Heart left ventricle (tissue), 16 donors: ENCODE measurements around the gene FAM241A. TPM values are rescaled to one million over a fixed set of nuclear protein-coding genes. Genes with fewer than 3 reads are reported as not detected.
"Not testable (repeated sequence)": the region's sequence is repeated elsewhere in the genome, so short reads cannot be mapped to it uniquely, and the experiment has no call there.

ENCODE experiments used
- ATAC-seq, 4 donors: fragments of 200-7000 bp; cut with Tn5 transposase; one replicate each; pipeline ENCODE4 v1.9.1; 2020 to 2022; ENCODE audit warnings: moderate library complexity in 4 of 4, mild to moderate bottlenecking in 3 of 4, moderate number of reproducible peaks in 1 of 4
- DNase-seq, 5 donors: peaks; one replicate each; pipeline ENCODE4 v3.0.0-alpha.2; 2020
- H3K27ac ChIP-seq, 12 donors: fragments of 200-600 bp; sonication (generic) in 4 of 12; one replicate each; pipeline versions ENCODE4 v1.5.0 to v1.8.0; 2016 to 2022; ENCODE audit warnings: mild to moderate bottlenecking in 2 of 12
- H3K27me3 ChIP-seq, 9 donors: fragments of 200-600 bp; sonication (generic) in 2 of 9; one replicate each; pipeline versions ENCODE4 v1.5.1 to v1.8.0; 2016 to 2022; ENCODE audit warnings: mild to moderate bottlenecking in 3 of 9
- H3K36me3 ChIP-seq, 9 donors: fragments of 200-600 bp; sonication (generic) in 2 of 9; one replicate each; pipeline versions ENCODE4 v1.5.0 to v1.8.0; 2018 to 2022; ENCODE audit warnings: mild to moderate bottlenecking in 2 of 9
- H3K4me1 ChIP-seq, 12 donors: fragments of 200-600 bp; sonication (generic) in 4 of 12; one replicate each; pipeline versions ENCODE4 v1.5.0 to v1.8.0; 2016 to 2022; ENCODE audit warnings: mild to moderate bottlenecking in 3 of 12
- H3K4me3 ChIP-seq, 12 donors: fragments of 200-600 bp; sonication (generic) in 4 of 12; one replicate each; pipeline versions ENCODE4 v1.5.0 to v1.8.0; 2017 to 2022; ENCODE audit warnings: mild to moderate bottlenecking in 9 of 12, moderate library complexity in 4 of 12
- H3K9me3 ChIP-seq, 12 donors: fragments of 200-600 bp; sonication (generic) in 4 of 12; one replicate each; pipeline versions ENCODE4 v1.5.0 to v1.8.0; 2016 to 2022; ENCODE audit warnings: mild to moderate bottlenecking in 1 of 12
- CTCF ChIP-seq, 12 donors: fragments of 200-600 bp; sonication (generic) in 4 of 12; IDR thresholded peaks; one replicate each; pipeline versions ENCODE4 v1.5.0 to v1.8.0; 2018 to 2022; ENCODE audit warnings: antibody characterized with exemption in 12 of 12, mild to moderate bottlenecking in 5 of 12
- POLR2A ChIP-seq, 2 donors: fragments of 450-650 bp; IDR thresholded peaks; one replicate each; pipeline ENCODE4 v1.6.1; 2017; ENCODE audit warnings: antibody characterized with exemption in 2 of 2, mild to moderate bottlenecking in 2 of 2, moderate library complexity in 2 of 2
- WGBS, 4 donors: extraction: QIAGEN DNeasy Blood & Tissue Kit in 2 of 4; methylation state at CpG; one replicate each; pipeline versions ENCODE4 v1.1.5 to v1.1.7; 2013 to 2018; 5-methylcytosine and 5-hydroxymethylcytosine counted together
- intact Hi-C, 10 donors: fragments of 100-400 bp; cut with DNase I; formaldehyde crosslinking; loops; one replicate each; pipeline versions ENCODE4 v1.11.1 to v1.14.2; 2022
- polyA plus RNA-seq, 2 donors: library from polyadenylated mRNA; stranded (reverse); fragments of 200-250 nt; gene quantifications; one replicate each; pipeline ENCODE4 v1.2.3, GENCODE V29; 2013
- total RNA-seq, 9 donors: library from RNA; depleted of rRNA in 2 of 9; stranded (reverse); fragments of >200 nt in 2 of 9; fragmentation: NEBNext Ultra II Directional in 3 of 9; extraction: Animal tissue kit (Norgen Biotek cat#: 25700) in 3 of 9; gene quantifications; one replicate each; pipeline versions ENCODE4 v1.1.0 to v1.2.4, GENCODE V29; 2016 to 2023
- donor health status: ischemic (EF 13 %, LVEDD 7.1; RV severe dilation, severe dysfunction).
- donor health status: healthy with polysubstance abuse.
- donor health status: DM: no; HTN: yes; CAD: no.
- donor health status: DM: no; HTN: no; CAD: no.
- donor health status: ischemic (EF 25% LVEDD 6.9; RV normal size, moderate dysfunction).
- donor health status: ischemic (EF 25% LVEDD 5.7; RV mildly dilated, moderate dysfunction).
- donor health status: healthy.
- donor health status: DM: yes; HTN: yes; CAD: no.
- donor health status: ischemic (EF 35%, LVEDD 5.7; RV mildly dilated, moderate dysfunction).
- donor health status: nonischemic (EF 11% LVEDD 7.7; RV severe dilation, severe dysfunction).
- donor health status: DM: yes; HTN: yes; CAD: no.
- donor health status: PGD.
- donor health status: ischemic (EF 29% LVEDD 5.4; RV normal size, mild dysfunction).
- donor health status: nonischemic (EF 23%, LVEDD 6.1; RV moderate dilation, normal function).

Gene FAM241A
- total and polyA plus RNA-seq, 11 donors: 5.3 to 10.3 (median 7.9) TPM

GRCh38 chr4:112206431-112206830 lies 61.2 kb downstream of the FAM241A start:
- TF ChIP-seq CTCF (IDR thresholded peaks at IDR 0.05) (no peak), POLR2A (IDR thresholded peaks at IDR 0.05) (no peak)
- WGBS, 4 donors: 72 to 78% (median 77%) methylated on average over 2 of the region's 2 CpGs

GRCh38 chr4:112208137-112209095 lies 63.2 kb downstream of the FAM241A start:
- H3K4me1 ChIP-seq, H3K9me3 ChIP-seq, H3K27ac ChIP-seq, H3K36me3 ChIP-seq, H3K27me3 ChIP-seq, H3K4me3 ChIP-seq, intact Hi-C loops, ATAC-seq, DNase-seq: not testable (repeated sequence)
- WGBS, 4 donors: 82 to 91% (median 83%) methylated on average over 7 of the region's 7 CpGs

More at GRCh38 chr4:112206431-112206830, 61.2 kb downstream of the FAM241A start:
- H3K9me3 ChIP-seq: no peaks in the 10 kb centered on the region
- H3K27ac ChIP-seq: no peak overlapping the region
- no peaks in the 10 kb centered on the region for H3K36me3 ChIP-seq
- no peaks in the 10 kb centered on the region for H3K27me3 ChIP-seq
- ATAC-seq (no peak), DNase-seq (no peak)
- intact Hi-C loops: no loop called here
- no peaks in the 10 kb centered on the region for H3K4me1 ChIP-seq
- H3K4me3 ChIP-seq: no peak overlapping the region

DNA sequence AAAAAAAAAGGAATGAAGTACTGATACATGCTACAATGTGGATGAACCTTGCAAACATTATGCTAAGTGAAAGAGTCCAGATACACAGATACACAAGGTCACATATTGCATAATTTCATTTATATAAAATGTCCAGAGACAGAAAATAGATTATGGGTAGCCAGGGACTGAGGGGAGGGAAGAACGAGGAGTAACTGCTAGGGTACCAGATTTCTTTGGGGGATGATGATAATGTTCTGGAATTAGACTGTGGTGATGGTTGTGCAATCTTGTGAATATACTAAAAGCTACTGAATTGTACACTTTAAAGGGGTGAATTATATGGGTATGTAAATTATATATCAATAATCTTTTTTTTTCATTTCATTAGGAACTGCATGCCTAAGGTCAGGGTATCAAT lies 65.5 kb downstream of the FAM241A start:
- H3K27me3 ChIP-seq: no peaks in the 10 kb centered on the region
- no peak overlapping the region for H3K27ac ChIP-seq
- ATAC-seq (no peak), DNase-seq (no peak)
- intact Hi-C loops: loop anchor here in 1 of 10 donors (10.0 kb wide), 1 partner anchor 314 kb away; no protein-coding TSS in a partner anchor
- WGBS, 4 donors: 83 to 92% (median 86%) methylated on average over 1 of the region's 1 CpG
- no peak overlapping the region for H3K4me3 ChIP-seq
- peaks cover 0 to 23% (median 0%) of the 10 kb centered on the region in 12 donors for H3K4me1 ChIP-seq
- no peaks in the 10 kb centered on the region for H3K36me3 ChIP-seq
- H3K9me3 ChIP-seq: no peaks in the 10 kb centered on the region
- no peak for TF ChIP-seq POLR2A (IDR thresholded peaks at IDR 0.05)
- no peak for TF ChIP-seq CTCF (IDR thresholded peaks at IDR 0.05)

- Histone ChIP-seq H3K4me1 (peaks cover 0 to 23% (median 0%) of the 10 kb centered on the region in 12 donors), H3K27ac (peak overlapping the region in 1 of 12 donors; percentile 29), H3K36me3 (no peaks in the 10 kb centered on the region), H3K4me3 (no peak overlapping the region), H3K27me3 (no peaks in the 10 kb centered on the region), H3K9me3 (no peaks in the 10 kb centered on the region)
- peak in 1 of 5 donors; percentile 51 for DNase-seq
- ATAC-seq: peak in 1 of 4 donors; percentile 59
- 59 to 71% (median 67%) methylated on average over 2 of the region's 2 CpGs for WGBS, 4 donors
- intact Hi-C loops: loop anchor here in 1 of 10 donors (10.0 kb wide), 1 partner anchor 312 kb away; no protein-coding TSS in a partner anchor
- TF ChIP-seq CTCF (IDR thresholded peaks at IDR 0.05): no peak
- TF ChIP-seq POLR2A (IDR thresholded peaks at IDR 0.05): no peak
Measured at GRCh38 chr4:112213091-112213490, 67.8 kb downstream of the FAM241A start.
